Umbilical cord (tissue), 2 donors: Measurements from ENCODE around the gene GPR162. TPM values are rescaled to one million over a fixed set of nuclear protein-coding genes. Genes with fewer than 3 reads are reported as not detected.
A peak's percentile ranks its signal among the peaks of the same experiment; 100 is the strongest.

Experiments used
- DNase-seq: peaks from one replicate; pipeline ENCODE4 v3.0.0-alpha.2; 2015; ENCODE audit warnings: low spot score
- total RNA-seq: library from RNA; depleted of rRNA; stranded (reverse); fragments of >200 nt; gene quantifications from one replicate; pipeline ENCODE4 v1.2.3, GENCODE V29; 2014; ENCODE audit warnings: low replicate concordance; ENCODE audit not compliant: insufficient read depth

GPR162 gene
- total RNA-seq, 1 donor from 2014 or later: 1.9 TPM

GRCh38 chr12:6822426-6823135, 960 bp downstream of the GPR162 start:
- DNase-seq: no peak

- no peak for DNase-seq
Measured at GRCh38 chr12:6823182-6824084, 1.8 kb downstream of the GPR162 start.

- no peak for DNase-seq
Measured at GRCh38 chr12:6824085-6824775, 2.6 kb downstream of the GPR162 start.

- DNase-seq: no peak
Measured at GRCh38 chr12:6824901-6825381, 3.3 kb downstream of the GPR162 start.

- DNase-seq: peak; percentile 93
Measured at GRCh38 chr12:6825398-6826124, 3.9 kb downstream of the GPR162 start.

- DNase-seq: no peak
Measured at GRCh38 chr12:6826125-6826733, 4.6 kb downstream of the GPR162 start.

GRCh38 chr12:6826734-6827436, 5.3 kb downstream of the GPR162 start:
- no peak for DNase-seq

GRCh38 chr12:6827437-6827911, 5.9 kb downstream of the GPR162 start:
- DNase-seq: peak; percentile 85

- DNase-seq: peak; percentile 77
Measured at GRCh38 chr12:6827982-6828780, 6.6 kb downstream of the GPR162 start, which contains the start of gene P3H3. Gene P3H3 (plus strand): TSS chr12:6828407. CDS start chr12:6828441, 34 bp downstream.

- no peak for DNase-seq
Measured at GRCh38 chr12:6828781-6829535, 7.3 kb downstream of the GPR162 start.

- peak; percentile 74 for DNase-seq
Measured at GRCh38 chr12:6829536-6830220, 8.1 kb downstream of the GPR162 start.

GRCh38 chr12:6830286-6830890, 8.8 kb downstream of the GPR162 start:
- DNase-seq: no peak

GRCh38 chr12:6830999-6831398, 9.4 kb downstream of the GPR162 start:
- no peak for DNase-seq

GRCh38 chr12:6831450-6831995, 9.9 kb downstream of the GPR162 start:
- DNase-seq: no peak

- no peak for DNase-seq
Measured at GRCh38 chr12:6832125-6832524, 10.5 kb downstream of the GPR162 start.

GRCh38 chr12:6833189-6833890, 11.7 kb downstream of the GPR162 start:
- DNase-seq: no peak
